PC-3 (cell line): ENCODE measurements around the gene AGO3. TPM values are rescaled to one million over a fixed set of nuclear protein-coding genes. Genes with fewer than 3 reads are reported as not detected.

Experiments
- ATAC-seq: fragments of 200-7000 bp; cut with Tn5 transposase; 2 replicates; pipeline ENCODE4 v1.9.1; 2020; ENCODE audit warnings: mild to moderate bottlenecking, moderate library complexity
- BruUV-seq: library from RNA; stranded (reverse); fragments of 400-500 nt; replicated peaks from 2 replicates; lab custom pipeline; 2021; lab: Mats Ljungman, UMichigan
- CTCF ChIA-PET: fragments of 300-600 bp; sonication (Branson Sonifier 250); formaldehyde crosslinking; loops from one replicate; lab custom pipeline; 2022; ENCODE audit warnings: antibody characterized with exemption; lab: Charles Lee
- POLR2A ChIA-PET: fragments of 300-600 bp; sonication (Branson Sonifier 250); formaldehyde crosslinking; loops from one replicate; lab custom pipeline; 2022; ENCODE audit warnings: antibody characterized with exemption; ENCODE audit not compliant: unreplicated experiment; lab: Charles Lee
- DNase-seq: peaks from one replicate; pipeline ENCODE4 v3.0.0-alpha.2; 2015
- H2AFZ ChIP-seq: fragments of 300-600 bp; sonication (generic); 2 replicates; pipeline ENCODE4 v1.6.0; 2016; ENCODE audit warnings: antibody characterized with exemption, low read length
- H3F3A ChIP-seq: fragments of 300-600 bp; sonication (generic); one replicate; pipeline ENCODE4 v1.6.0; 2017; ENCODE audit warnings: antibody characterized with exemption, low read length, control low read depth, mild to moderate bottlenecking; ENCODE audit not compliant: unreplicated experiment
- H3K27ac ChIP-seq: fragments of 300-600 bp; sonication (generic); 2 replicates; pipeline ENCODE4 v1.5.1; 2016; ENCODE audit warnings: mild to moderate bottlenecking, low read length
- H3K27me3 ChIP-seq: fragments of 300-600 bp; sonication (generic); 2 replicates; pipeline ENCODE4 v1.6.1; 2016; ENCODE audit warnings: low read length, mixed read lengths
- H3K36me3 ChIP-seq: fragments of 300-600 bp; sonication (generic); 2 replicates; pipeline ENCODE4 v1.6.1; 2016; ENCODE audit warnings: low read depth, mixed run types, low read length, mixed read lengths
- H3K4me1 ChIP-seq: fragments of 300-600 bp; sonication (generic); 2 replicates; pipeline ENCODE4 v1.5.1; 2016; ENCODE audit warnings: low read length; ENCODE audit not compliant: insufficient read depth
- H3K4me2 ChIP-seq: fragments of 300-600 bp; sonication (generic); 2 replicates; pipeline ENCODE4 v1.6.0; 2016; ENCODE audit warnings: low read length
- H3K4me3 ChIP-seq: fragments of 300-600 bp; sonication (generic); 2 replicates; pipeline ENCODE4 v1.5.1; 2016; ENCODE audit warnings: mild to moderate bottlenecking, low read length, mixed read lengths
- H3K79me2 ChIP-seq: fragments of 300-600 bp; sonication (generic); 2 replicates; pipeline ENCODE4 v1.6.1; 2017; ENCODE audit warnings: low read length, mixed read lengths
- H3K9ac ChIP-seq: fragments of 300-600 bp; sonication (generic); 2 replicates; pipeline ENCODE4 v1.6.0; 2016; ENCODE audit warnings: mild to moderate bottlenecking, low read length
- H3K9me2 ChIP-seq: fragments of 300-600 bp; sonication (generic); replicated peaks from 2 replicates; pipeline ENCODE4 v1.6.1; 2016; ENCODE audit warnings: mixed run types, low read length, mixed read lengths
- H3K9me3 ChIP-seq: fragments of 300-600 bp; sonication (generic); 2 replicates; pipeline ENCODE4 v1.6.1; 2016; ENCODE audit warnings: low read length, mixed read lengths
- H4K20me1 ChIP-seq: fragments of 300-600 bp; sonication (generic); 2 replicates; pipeline ENCODE4 v1.6.1; 2016; ENCODE audit warnings: low read length, mixed read lengths
- EZH2 ChIP-seq: fragments of 300-600 bp; sonication (generic); IDR thresholded peaks from one replicate; pipeline ENCODE4 v1.6.1; 2017; ENCODE audit warnings: antibody characterized with exemption, mild to moderate bottlenecking, low read length; ENCODE audit not compliant: unreplicated experiment
- EZH2phosphoT487 ChIP-seq: fragments of 300-600 bp; sonication (generic); IDR thresholded peaks from 2 replicates; pipeline ENCODE4 v1.6.1; 2018; ENCODE audit warnings: mild to moderate bottlenecking, antibody characterized with exemption, low read length, borderline replicate concordance
- intact Hi-C: fragments of 100-400 bp; cut with micrococcal nuclease; formaldehyde crosslinking; loops from 2 replicates; pipeline ENCODE4 v1.9.0; 2023
- total RNA-seq: library from RNA; depleted of rRNA; stranded (reverse); fragments of >200 nt; gene quantifications from 2 replicates; pipeline ENCODE4 v1.2.3, GENCODE V29; 2014
- TF ChIP-seq, protein P1 (sequence below): fragments of 300-600 bp; sonication (generic); conservative IDR thresholded peaks from 2 replicates; pipeline ENCODE4 v1.5.1; 2017; ENCODE audit warnings: antibody characterized with exemption, low read depth, mild to moderate bottlenecking, low read length

Gene AGO3
- total RNA-seq, 1 experiment from 2014 or later: 17.7 TPM

DNA sequence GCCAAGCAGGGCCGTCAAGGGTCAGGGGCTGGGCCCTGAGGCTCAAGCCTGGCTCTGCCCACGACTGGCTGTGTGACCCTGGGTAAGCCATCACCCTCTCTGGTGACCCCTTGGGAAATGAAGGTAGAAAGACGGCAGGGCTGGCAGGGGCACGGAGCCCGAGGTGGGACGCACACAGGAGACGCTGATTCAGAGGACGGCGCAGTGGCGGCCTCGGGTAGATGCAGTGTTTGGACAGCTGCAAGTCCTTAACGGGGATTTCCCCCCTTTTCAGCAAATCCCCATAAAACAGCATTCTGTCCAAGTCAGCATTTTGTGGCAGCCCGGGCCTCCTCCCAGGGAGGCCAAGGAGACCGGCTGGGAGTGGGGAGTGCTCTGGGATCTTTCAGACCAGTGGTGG lies 177.4 kb downstream of the AGO3 start:
- BruUV-seq: no TSS peak
- H3K9me3 ChIP-seq: no peaks in the 10 kb centered on the region
- intact Hi-C loops: no loop called here
- H3K4me3 ChIP-seq: no peak overlapping the region
- no peaks in the 10 kb centered on the region for H4K20me1 ChIP-seq
- no peaks in the 10 kb centered on the region for H3K27me3 ChIP-seq
- no peak overlapping the region for H3K9ac ChIP-seq
- 0 out of 2 replicates have a peak overlapping the region, but pooled peaks have one; percentile 85 for H2AFZ ChIP-seq
- no peaks in the 10 kb centered on the region for H3F3A ChIP-seq
- DNase-seq: no peak
- TF ChIP-seq, protein P1, sequence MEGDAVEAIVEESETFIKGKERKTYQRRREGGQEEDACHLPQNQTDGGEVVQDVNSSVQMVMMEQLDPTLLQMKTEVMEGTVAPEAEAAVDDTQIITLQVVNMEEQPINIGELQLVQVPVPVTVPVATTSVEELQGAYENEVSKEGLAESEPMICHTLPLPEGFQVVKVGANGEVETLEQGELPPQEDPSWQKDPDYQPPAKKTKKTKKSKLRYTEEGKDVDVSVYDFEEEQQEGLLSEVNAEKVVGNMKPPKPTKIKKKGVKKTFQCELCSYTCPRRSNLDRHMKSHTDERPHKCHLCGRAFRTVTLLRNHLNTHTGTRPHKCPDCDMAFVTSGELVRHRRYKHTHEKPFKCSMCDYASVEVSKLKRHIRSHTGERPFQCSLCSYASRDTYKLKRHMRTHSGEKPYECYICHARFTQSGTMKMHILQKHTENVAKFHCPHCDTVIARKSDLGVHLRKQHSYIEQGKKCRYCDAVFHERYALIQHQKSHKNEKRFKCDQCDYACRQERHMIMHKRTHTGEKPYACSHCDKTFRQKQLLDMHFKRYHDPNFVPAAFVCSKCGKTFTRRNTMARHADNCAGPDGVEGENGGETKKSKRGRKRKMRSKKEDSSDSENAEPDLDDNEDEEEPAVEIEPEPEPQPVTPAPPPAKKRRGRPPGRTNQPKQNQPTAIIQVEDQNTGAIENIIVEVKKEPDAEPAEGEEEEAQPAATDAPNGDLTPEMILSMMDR: no peak
- TF ChIP-seq EZH2phosphoT487 (no peak), EZH2 (no peak)
- H3K4me2 ChIP-seq: peak overlapping the region; percentile 64
- H3K9me2 ChIP-seq: no peaks in the 10 kb centered on the region
- ATAC-seq: peak; percentile 8
- CTCF ChIA-PET: no interaction called here
- H3K36me3 ChIP-seq: no peaks in the 10 kb centered on the region
- no peak overlapping the region for H3K27ac ChIP-seq
- POLR2A ChIA-PET: no interaction called here
- peaks cover 14% of the 10 kb centered on the region for H3K4me1 ChIP-seq
- H3K79me2 ChIP-seq: no peaks in the 10 kb centered on the region

DNA sequence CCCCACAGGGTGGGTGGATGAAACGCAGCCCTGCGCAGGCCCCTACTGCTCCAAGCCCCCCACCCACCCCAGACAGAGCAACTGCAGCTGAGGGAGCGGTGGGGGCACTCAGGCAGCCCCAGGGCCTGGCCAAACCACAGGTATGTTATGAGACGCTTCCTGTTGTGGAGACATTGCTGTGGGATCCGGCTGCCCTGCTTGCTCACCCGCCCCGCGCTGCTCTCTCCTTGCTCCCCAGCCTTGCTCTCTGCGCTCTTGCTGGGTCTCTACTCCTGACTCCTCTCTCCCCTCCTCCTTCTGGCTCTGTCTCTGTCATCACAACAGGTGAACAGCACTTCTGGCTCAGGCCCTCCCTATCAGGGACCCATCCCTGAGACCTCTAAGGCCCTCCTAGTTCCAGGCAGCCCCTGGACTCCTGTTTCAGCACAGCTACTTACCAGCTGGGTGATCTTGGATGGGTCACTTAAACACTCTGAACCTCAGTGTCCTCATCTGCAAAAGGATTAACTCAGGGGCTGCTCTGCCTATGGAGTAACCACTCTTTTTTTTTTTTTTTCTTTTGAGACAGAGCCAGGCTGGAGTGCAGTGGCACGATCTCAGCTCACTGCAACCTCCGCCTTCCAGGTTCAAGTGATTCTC lies 178.3 kb downstream of the AGO3 start:
- Histone ChIP-seq H2AFZ (peak overlapping the region; percentile 85), H3K79me2 (no peaks in the 10 kb centered on the region), H3K9me2 (no peaks in the 10 kb centered on the region), H3K9ac (no peak overlapping the region), H3K4me1 (peaks cover 14% of the 10 kb centered on the region), H3K4me3 (no peak overlapping the region), H3K36me3 (no peaks in the 10 kb centered on the region), H3F3A (no peaks in the 10 kb centered on the region), H3K4me2 (peak overlapping the region; percentile 64), H4K20me1 (no peaks in the 10 kb centered on the region), H3K27ac (no peak overlapping the region), H3K9me3 (no peaks in the 10 kb centered on the region), H3K27me3 (no peaks in the 10 kb centered on the region)
- DNase-seq: peak; percentile 73
- CTCF ChIA-PET: no interaction called here
- TF ChIP-seq EZH2phosphoT487 (no peak), EZH2 (no peak)
- TF ChIP-seq, protein P1: no peak
- intact Hi-C loops: no loop called here
- peak; percentile 98 for ATAC-seq
- no TSS peak for BruUV-seq
- POLR2A ChIA-PET: no interaction called here

DNA sequence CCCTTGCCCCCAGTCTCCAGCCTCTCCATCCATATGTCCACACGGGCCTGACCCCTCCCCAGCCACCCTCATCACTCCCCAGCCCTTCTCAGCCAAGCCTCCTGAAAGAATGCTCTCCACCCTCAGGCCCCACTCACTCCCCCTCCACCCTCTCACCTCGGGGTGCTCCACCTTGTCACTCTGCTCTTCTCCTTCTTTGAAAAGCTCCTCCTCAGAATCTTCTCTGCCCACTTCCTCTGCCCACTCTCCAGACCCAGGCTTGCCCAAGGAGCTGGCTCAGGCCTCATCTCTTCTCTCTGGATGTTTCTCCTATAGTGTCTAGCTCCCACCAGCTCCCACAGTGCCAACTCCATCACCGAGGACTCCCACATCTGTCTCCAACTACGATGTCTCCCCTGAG lies 180.2 kb downstream of the AGO3 start:
- no peaks in the 10 kb centered on the region for H3K27me3 ChIP-seq
- H3F3A ChIP-seq: no peaks in the 10 kb centered on the region
- BruUV-seq: no TSS peak
- no peak overlapping the region for H3K4me3 ChIP-seq
- ChIA-PET CTCF (no interaction called here), POLR2A (no interaction called here)
- H3K9me2 ChIP-seq: no peaks in the 10 kb centered on the region
- H3K9me3 ChIP-seq: no peaks in the 10 kb centered on the region
- H2AFZ ChIP-seq: no peak overlapping the region
- H3K27ac ChIP-seq: no peak overlapping the region
- TF ChIP-seq EZH2 (no peak), EZH2phosphoT487 (no peak)
- TF ChIP-seq, protein P1: no peak
- H3K4me2 ChIP-seq: no peak overlapping the region
- intact Hi-C loops: no loop called here
- peaks cover 14% of the 10 kb centered on the region for H3K4me1 ChIP-seq
- no peaks in the 10 kb centered on the region for H4K20me1 ChIP-seq
- H3K79me2 ChIP-seq: no peaks in the 10 kb centered on the region
- H3K36me3 ChIP-seq: no peaks in the 10 kb centered on the region
- no peak overlapping the region for H3K9ac ChIP-seq
- no peak for DNase-seq
- no peak for ATAC-seq
